MCF 10A (cell line): ENCODE results near the gene EFCAB10. TPM values are rescaled to one million over a fixed set of nuclear protein-coding genes. Genes with fewer than 3 reads are reported as not detected.
"Not testable (repeated sequence)": the region's sequence is repeated elsewhere in the genome, so short reads cannot be mapped to it uniquely, and the experiment has no call there.

ENCODE experiments used
- BruUV-seq: library from RNA; stranded (reverse); fragments of 400-500 nt; replicated peaks from 2 replicates; lab custom pipeline; 2021; lab: Mats Ljungman, UMichigan
- CTCF ChIA-PET: fragments of 300-600 bp; sonication (Branson Sonifier 250); formaldehyde crosslinking; extraction: SDS; loops from one replicate; lab custom pipeline; 2021; ENCODE audit warnings: antibody characterized with exemption, inconsistent platforms; lab: Yijun Ruan, JAX
- POLR2A ChIA-PET: fragments of 300-600, 350-650 bp; sonication (Branson Sonifier 250); formaldehyde crosslinking; extraction: SDS; loops from one replicate; lab custom pipeline; 2020; ENCODE audit warnings: antibody characterized with exemption, inconsistent platforms; lab: Yijun Ruan, JAX
- DNase-seq: peaks from one replicate; pipeline ENCODE4 v3.0.0-alpha.2; 2018; ENCODE audit not compliant: unreplicated experiment
- H3K27ac Mint-ChIP-seq: one replicate; pipeline ENCODE4 v1.8.0; 2022; ENCODE audit warnings: mild to moderate bottlenecking, low read depth, mixed read lengths; ENCODE audit not compliant: unreplicated experiment
- H3K27me3 Mint-ChIP-seq: one replicate; pipeline ENCODE4 v1.8.0; 2022; ENCODE audit warnings: mixed read lengths; ENCODE audit not compliant: insufficient read depth, unreplicated experiment
- H3K36me3 Mint-ChIP-seq: one replicate; pipeline ENCODE4 v1.8.0; 2022; ENCODE audit warnings: mild to moderate bottlenecking, moderate library complexity, mixed read lengths; ENCODE audit not compliant: insufficient read depth, unreplicated experiment
- H3K4me1 Mint-ChIP-seq: one replicate; pipeline ENCODE4 v1.8.0; 2022; ENCODE audit warnings: mixed read lengths; ENCODE audit not compliant: insufficient read depth, unreplicated experiment
- H3K4me3 Mint-ChIP-seq: one replicate; pipeline ENCODE4 v1.8.0; 2022; ENCODE audit warnings: mild to moderate bottlenecking, moderate library complexity, mixed read lengths; ENCODE audit not compliant: unreplicated experiment
- H3K9me3 Mint-ChIP-seq: one replicate; pipeline ENCODE4 v1.8.0; 2022; ENCODE audit warnings: mixed read lengths; ENCODE audit not compliant: unreplicated experiment
- intact Hi-C: fragments of 100-400 bp; cut with micrococcal nuclease; formaldehyde crosslinking; loops from 2 replicates; pipeline ENCODE4 v1.14.1; 2022
- total RNA-seq: library from RNA; stranded (reverse); gene quantifications from 2 replicates; pipeline ENCODE4 v1.2.3, GENCODE V29; 2022
- TF ChIP-seq, protein P1 (sequence below): fragments of 200-600 bp; IDR thresholded peaks from one replicate; pipeline ENCODE4 v1.8.0; 2022; ENCODE audit warnings: antibody characterized with exemption, mild to moderate bottlenecking; ENCODE audit not compliant: unreplicated experiment

EFCAB10 gene
- total RNA-seq, 1 experiment from 2014 or later, result not detected

DNA sequence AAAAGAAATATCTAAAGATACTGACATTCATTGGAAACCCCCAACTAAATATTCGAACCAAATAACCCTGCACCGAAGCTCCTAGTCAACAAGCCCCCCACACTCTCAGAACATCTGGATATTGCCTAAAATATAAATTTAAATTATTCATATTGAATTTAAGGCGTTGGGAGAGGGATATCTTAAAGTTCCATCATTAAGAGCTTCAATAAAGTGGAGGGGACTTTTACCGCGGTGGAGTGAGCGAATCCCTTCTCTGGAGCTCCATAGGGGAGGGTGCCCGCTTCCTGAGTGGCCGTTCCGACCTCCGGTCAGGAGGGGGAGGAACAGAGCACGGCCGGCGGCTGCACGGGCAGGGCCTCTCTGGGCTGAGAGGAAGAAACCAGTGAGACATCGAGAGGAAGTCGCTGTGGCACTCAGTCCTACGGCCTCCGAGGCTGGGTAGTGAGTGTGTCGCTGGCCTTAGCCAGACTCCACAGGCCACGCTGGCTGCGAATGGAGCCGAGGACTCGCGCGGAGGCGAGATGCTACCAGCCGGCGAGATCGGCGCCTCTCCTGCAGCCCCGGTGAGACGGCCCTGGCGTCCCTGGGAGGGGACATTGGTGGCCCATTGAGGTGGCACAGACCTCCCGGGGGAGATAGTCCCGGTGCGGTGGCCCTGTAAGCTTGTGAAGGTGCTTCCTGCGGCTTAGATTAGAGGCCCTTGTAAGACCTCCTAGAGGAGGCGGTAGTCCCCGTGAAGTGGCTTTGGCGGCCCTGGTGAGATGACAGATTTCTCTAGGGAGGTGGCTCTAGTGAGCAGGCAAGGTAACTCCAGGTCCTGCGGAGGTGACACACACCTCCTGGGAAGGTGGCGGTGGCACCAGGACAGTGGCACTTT lies 49.3 kb downstream of the EFCAB10 start, which contains the start of gene RINT1:
Gene RINT1 (plus strand): TSS at position 410 of the 880 bp plus-strand sequence. CDS start 115 bp downstream, at position 525.
- H3K9me3 Mint-ChIP-seq, result no peaks in the 10 kb centered on the region

DNA sequence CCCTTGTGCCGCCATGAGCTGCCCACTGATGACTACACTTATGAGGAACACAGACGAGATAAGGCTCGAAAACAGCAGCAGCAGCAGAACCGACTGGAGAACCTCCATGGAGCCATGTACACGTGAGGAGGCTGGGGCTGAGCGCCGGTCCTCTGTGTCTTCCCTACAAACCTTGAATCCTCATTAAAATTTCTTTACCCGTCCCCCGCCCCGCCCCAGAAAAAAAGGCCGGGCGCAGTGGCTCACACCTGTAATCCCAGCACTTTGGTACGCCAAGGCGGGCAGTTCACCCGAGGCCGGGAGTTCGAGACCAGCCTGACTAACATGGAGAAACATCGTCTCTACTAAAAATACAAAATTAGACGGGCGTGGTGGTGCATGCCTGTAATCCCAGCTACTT lies 50.7 kb downstream of the EFCAB10 start:
- ChIA-PET POLR2A (no interaction called here), CTCF (interaction anchor here (1.0 kb wide), 1 partner anchor 537 kb away, joined by 3 read pairs; no protein-coding TSS in a partner anchor)
- no peaks in the 10 kb centered on the region for H3K9me3 Mint-ChIP-seq
- TF ChIP-seq, protein P1, sequence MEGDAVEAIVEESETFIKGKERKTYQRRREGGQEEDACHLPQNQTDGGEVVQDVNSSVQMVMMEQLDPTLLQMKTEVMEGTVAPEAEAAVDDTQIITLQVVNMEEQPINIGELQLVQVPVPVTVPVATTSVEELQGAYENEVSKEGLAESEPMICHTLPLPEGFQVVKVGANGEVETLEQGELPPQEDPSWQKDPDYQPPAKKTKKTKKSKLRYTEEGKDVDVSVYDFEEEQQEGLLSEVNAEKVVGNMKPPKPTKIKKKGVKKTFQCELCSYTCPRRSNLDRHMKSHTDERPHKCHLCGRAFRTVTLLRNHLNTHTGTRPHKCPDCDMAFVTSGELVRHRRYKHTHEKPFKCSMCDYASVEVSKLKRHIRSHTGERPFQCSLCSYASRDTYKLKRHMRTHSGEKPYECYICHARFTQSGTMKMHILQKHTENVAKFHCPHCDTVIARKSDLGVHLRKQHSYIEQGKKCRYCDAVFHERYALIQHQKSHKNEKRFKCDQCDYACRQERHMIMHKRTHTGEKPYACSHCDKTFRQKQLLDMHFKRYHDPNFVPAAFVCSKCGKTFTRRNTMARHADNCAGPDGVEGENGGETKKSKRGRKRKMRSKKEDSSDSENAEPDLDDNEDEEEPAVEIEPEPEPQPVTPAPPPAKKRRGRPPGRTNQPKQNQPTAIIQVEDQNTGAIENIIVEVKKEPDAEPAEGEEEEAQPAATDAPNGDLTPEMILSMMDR, result no peak
- intact Hi-C loops, result loop anchor here (5.0 kb wide), 1 partner anchor 512 kb away; no protein-coding TSS in a partner anchor
- H3K4me1 Mint-ChIP-seq, result peaks cover 5% of the 10 kb centered on the region
- no peak overlapping the region for H3K27ac Mint-ChIP-seq
- DNase-seq, result no peak
- no peaks in the 10 kb centered on the region for H3K36me3 Mint-ChIP-seq
- no peaks in the 10 kb centered on the region for H3K27me3 Mint-ChIP-seq
- no TSS peak for BruUV-seq
- no peak overlapping the region for H3K4me3 Mint-ChIP-seq

More for the DNA sequence above, 49.3 kb downstream of the EFCAB10 start, which contains the start of gene RINT1:
- Mint-ChIP-seq H3K36me3 (peaks cover 5% of the 10 kb centered on the region), H3K4me1 (peaks cover 5% of the 10 kb centered on the region), H3K27ac (peak within 1 kb of the TSS; percentile 89), H3K27me3 (no peaks in the 10 kb centered on the region), H3K4me3 (peak within 1 kb of the TSS; percentile 93)
- DNase-seq, result peak; percentile 87
- TF ChIP-seq, protein P1, result peak; percentile 67
- no TSS peak for BruUV-seq
- intact Hi-C loops, result loop anchor here (5.0 kb wide), 1 partner anchor 510 kb away; no protein-coding TSS in a partner anchor
- CTCF ChIA-PET, result interaction anchor here (0.6 to 1.9 kb wide), 31 partner anchors 8 to 1741 kb away, joined by 3 to 20 read pairs (median 3); partner anchors contain the start of gene PUS7
- POLR2A ChIA-PET, result interaction anchor here (0.5 to 2.0 kb wide), 16 partner anchors 9 to 1803 kb away, joined by 3 to 13 read pairs (median 4); no protein-coding TSS in a partner anchor

DNA sequence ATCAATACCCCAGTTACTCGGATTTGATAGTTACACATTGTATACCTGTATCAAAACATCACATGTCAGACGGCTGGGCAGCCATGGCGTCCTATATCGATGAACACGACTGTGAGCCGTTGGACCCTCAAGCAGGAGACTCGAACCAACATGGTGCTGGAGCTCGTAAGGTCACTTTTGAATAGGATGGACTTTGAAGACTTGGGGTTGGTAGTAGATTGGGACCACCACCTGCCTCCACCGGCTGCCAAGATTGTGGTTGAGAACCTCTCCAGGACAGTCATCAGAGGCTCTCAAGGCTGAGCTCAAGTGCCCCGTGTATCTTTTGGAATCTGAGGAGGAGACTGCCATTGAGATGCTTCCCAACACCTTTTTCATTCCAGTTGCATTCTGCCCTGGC lies 51.2 kb downstream of the EFCAB10 start:
- POLR2A ChIA-PET, result no interaction called here
- Mint-ChIP-seq H3K4me1 (peaks cover 5% of the 10 kb centered on the region), H3K27ac (no peak overlapping the region), H3K36me3 (no peaks in the 10 kb centered on the region), H3K9me3 (no peaks in the 10 kb centered on the region), H3K4me3 (no peak overlapping the region), H3K27me3 (no peaks in the 10 kb centered on the region)
- no TSS peak for BruUV-seq
- TF ChIP-seq, protein P1, result no peak
- no peak for DNase-seq
- CTCF ChIA-PET, result interaction anchor here (0.6 to 1.0 kb wide), 2 partner anchors 100 to 537 kb away, joined by 3 read pairs; no protein-coding TSS in a partner anchor
- intact Hi-C loops, result loop anchor here (5.0 kb wide), 1 partner anchor 512 kb away; no protein-coding TSS in a partner anchor

DNA sequence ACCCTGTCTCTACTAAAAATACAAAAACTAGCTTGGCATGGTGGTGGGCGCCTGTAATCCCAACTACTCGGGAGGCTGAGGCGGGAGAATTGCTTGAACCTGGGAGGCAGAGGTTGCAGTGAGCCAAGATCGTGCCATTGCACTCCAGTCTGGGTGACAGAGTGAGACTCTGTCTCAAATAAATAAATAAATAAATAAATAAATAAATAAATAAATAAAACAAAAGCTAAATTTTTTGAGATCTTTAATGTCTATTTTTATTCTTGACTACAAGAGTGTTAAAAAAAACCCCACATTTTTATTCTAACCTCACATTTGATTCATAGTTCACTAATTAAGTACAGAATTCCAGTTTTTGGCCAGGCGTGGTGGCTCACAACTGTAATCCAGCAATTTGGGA lies 53.6 kb downstream of the EFCAB10 start:
- H3K36me3 Mint-ChIP-seq, H3K27me3 Mint-ChIP-seq, intact Hi-C loops, H3K4me1 Mint-ChIP-seq, H3K27ac Mint-ChIP-seq, H3K4me3 Mint-ChIP-seq, H3K9me3 Mint-ChIP-seq, BruUV-seq, DNase-seq, CTCF ChIA-PET: not testable (repeated sequence)
- POLR2A ChIA-PET, result interaction anchor here (0.6 to 1.2 kb wide), 2 partner anchors 23 to 41 kb away, joined by 3 read pairs; no protein-coding TSS in a partner anchor
